ENCODE results near the gene PSTPIP2. TPM values are rescaled to one million over a fixed set of nuclear protein-coding genes. Genes with fewer than 3 reads are reported as not detected.
A peak's percentile ranks its signal among the peaks of the same experiment; 100 is the strongest.
"Not testable (repeated sequence)": the region's sequence is repeated elsewhere in the genome, so short reads cannot be mapped to it uniquely, and the experiment has no call there.

Gene PSTPIP2
- total RNA-seq, 1 donor from 2014 or later = 9.6 TPM

DNA sequence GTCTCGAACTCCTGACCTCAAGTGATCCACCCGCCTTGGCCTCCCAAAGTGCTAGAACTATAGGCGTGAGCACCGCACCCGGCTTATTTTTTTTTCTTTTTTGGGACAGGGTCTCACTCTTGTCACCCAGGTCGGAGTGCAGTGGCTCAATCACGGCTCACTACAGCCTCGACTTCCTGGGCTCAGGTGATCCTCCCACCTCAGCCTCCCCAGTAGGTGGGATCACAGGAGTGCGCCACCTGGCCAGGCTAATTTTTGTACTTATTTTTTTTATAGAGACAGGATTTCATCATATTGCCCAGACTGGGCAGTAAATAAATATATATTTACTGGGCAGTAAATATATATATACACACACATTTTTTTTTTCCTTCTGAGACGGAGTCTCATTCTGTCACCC, 23.5 kb upstream of the PSTPIP2 start:
- H3K9me3 Mint-ChIP-seq = no peaks in the 10 kb centered on the region
- H3K4me3 Mint-ChIP-seq = no peak overlapping the region
- TF ChIP-seq, protein P1, sequence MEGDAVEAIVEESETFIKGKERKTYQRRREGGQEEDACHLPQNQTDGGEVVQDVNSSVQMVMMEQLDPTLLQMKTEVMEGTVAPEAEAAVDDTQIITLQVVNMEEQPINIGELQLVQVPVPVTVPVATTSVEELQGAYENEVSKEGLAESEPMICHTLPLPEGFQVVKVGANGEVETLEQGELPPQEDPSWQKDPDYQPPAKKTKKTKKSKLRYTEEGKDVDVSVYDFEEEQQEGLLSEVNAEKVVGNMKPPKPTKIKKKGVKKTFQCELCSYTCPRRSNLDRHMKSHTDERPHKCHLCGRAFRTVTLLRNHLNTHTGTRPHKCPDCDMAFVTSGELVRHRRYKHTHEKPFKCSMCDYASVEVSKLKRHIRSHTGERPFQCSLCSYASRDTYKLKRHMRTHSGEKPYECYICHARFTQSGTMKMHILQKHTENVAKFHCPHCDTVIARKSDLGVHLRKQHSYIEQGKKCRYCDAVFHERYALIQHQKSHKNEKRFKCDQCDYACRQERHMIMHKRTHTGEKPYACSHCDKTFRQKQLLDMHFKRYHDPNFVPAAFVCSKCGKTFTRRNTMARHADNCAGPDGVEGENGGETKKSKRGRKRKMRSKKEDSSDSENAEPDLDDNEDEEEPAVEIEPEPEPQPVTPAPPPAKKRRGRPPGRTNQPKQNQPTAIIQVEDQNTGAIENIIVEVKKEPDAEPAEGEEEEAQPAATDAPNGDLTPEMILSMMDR (conservative IDR thresholded peaks at IDR 0.05) = no peak
- H3K4me1 Mint-ChIP-seq (ENCODE audit: unreplicated experiment) = peaks cover 9% of the 10 kb centered on the region
- peaks cover 21% of the 10 kb centered on the region for H3K36me3 Mint-ChIP-seq
- no peak overlapping the region for H3K27ac Mint-ChIP-seq
- H3K27me3 Mint-ChIP-seq = no peaks in the 10 kb centered on the region
- no peak for DNase-seq (ENCODE audit: extremely low spot score, unreplicated experiment)

DNA sequence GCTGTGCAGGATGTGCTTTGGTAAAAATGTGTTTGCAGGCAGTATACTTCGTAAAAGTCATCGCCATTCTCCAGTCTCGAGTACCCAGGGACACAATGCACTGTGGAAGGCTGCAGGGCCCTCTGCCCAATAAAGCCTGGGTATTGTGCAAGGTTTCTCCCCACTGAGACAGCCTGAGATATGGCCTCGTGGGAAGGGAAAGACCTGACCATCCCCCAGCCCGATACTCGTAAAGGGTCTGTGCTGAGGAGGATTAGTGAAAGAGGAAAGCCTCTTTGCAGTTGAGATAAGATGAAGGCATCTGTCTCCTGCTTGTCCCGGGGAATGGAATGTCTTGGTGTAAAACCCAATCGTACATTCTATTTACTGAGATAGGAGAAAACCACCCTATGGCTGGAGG, 16.4 kb upstream of the PSTPIP2 start:
- H3K4me1 Mint-ChIP-seq (ENCODE audit: unreplicated experiment); DNase-seq (ENCODE audit: extremely low spot score, unreplicated experiment); H3K9me3 Mint-ChIP-seq; H3K27me3 Mint-ChIP-seq; H3K27ac Mint-ChIP-seq; H3K4me3 Mint-ChIP-seq: not testable (repeated sequence)
- peaks cover 59% of the 10 kb centered on the region for H3K36me3 Mint-ChIP-seq

DNA sequence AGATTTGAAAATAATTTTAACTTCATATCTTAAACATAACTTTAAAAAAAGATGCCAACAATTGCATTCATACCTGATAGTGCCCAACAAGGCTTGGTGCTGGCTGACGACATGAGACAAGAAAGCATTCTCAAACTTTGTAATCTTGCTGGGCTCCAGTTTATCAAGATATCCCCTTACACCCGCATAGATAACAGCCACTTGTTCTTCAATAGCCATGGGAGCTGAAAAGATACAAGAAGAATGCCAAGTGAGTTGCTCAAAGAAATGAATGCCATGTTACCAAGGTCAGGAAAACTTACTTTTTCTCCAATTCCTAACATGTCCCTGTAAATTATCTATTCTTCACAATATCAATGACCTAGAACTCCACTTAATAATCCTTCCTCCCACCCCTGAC, 12.4 kb upstream of the PSTPIP2 start:
- TF ChIP-seq, protein P1 (conservative IDR thresholded peaks at IDR 0.05) = no peak
- no peaks in the 10 kb centered on the region for H3K4me1 Mint-ChIP-seq (ENCODE audit: unreplicated experiment)
- H3K4me3 Mint-ChIP-seq = no peak overlapping the region
- H3K27ac Mint-ChIP-seq = no peak overlapping the region
- no peak for DNase-seq (ENCODE audit: extremely low spot score, unreplicated experiment)
- H3K9me3 Mint-ChIP-seq = no peaks in the 10 kb centered on the region
- H3K27me3 Mint-ChIP-seq = no peaks in the 10 kb centered on the region
- peaks cover 51% of the 10 kb centered on the region for H3K36me3 Mint-ChIP-seq

DNA sequence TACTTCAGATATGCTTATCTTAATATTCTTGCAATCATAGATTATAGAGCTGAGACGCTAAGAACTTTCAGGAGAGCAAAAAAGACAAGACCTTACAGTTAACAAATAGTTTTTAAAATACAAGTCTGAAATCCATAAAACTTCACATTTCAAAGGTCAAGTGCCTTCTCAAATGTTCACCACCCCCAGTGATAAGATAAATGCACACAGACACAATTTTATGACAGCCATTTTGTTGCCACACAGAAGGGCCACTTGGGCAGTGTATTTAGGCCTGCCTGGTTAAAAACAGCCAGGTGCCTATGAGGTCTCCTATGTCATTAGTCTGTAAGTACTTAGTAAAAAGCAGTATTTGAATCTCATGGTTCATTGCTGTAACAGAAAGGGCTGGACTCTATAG, 8.1 kb upstream of the PSTPIP2 start:
- H3K27me3 Mint-ChIP-seq = no peaks in the 10 kb centered on the region
- no peaks in the 10 kb centered on the region for H3K9me3 Mint-ChIP-seq
- H3K36me3 Mint-ChIP-seq = peaks cover 27% of the 10 kb centered on the region
- no peak overlapping the region for H3K27ac Mint-ChIP-seq
- TF ChIP-seq, protein P1 (conservative IDR thresholded peaks at IDR 0.05) = no peak
- H3K4me1 Mint-ChIP-seq (ENCODE audit: unreplicated experiment) = no peaks in the 10 kb centered on the region
- DNase-seq (ENCODE audit: extremely low spot score, unreplicated experiment) = no peak
- H3K4me3 Mint-ChIP-seq = no peak overlapping the region

DNA sequence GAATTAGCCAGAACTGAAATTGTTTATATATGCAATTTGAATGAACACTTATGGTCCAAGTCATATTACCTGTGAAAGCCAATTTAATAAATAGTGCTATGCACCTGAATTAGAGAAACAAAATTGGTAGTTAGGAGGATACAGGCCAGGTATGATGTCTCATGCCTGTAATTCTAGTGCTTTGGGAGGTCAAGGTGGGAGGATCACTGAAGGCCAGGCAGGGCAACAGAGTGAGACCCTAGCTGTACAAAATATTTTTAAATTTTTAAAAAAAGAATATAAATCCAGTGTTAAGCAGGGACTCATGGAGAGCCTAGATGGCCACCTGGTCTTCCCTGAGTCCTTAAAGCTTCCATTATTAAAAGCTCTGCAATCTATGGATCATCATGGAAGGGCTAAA, 7.3 kb upstream of the PSTPIP2 start:
- no peaks in the 10 kb centered on the region for H3K27me3 Mint-ChIP-seq
- DNase-seq (ENCODE audit: extremely low spot score, unreplicated experiment) = peak; percentile 6
- H3K4me3 Mint-ChIP-seq = no peak overlapping the region
- peaks cover 22% of the 10 kb centered on the region for H3K36me3 Mint-ChIP-seq
- TF ChIP-seq, protein P1 (conservative IDR thresholded peaks at IDR 0.05) = no peak
- no peak overlapping the region for H3K27ac Mint-ChIP-seq
- H3K9me3 Mint-ChIP-seq = no peaks in the 10 kb centered on the region
- no peaks in the 10 kb centered on the region for H3K4me1 Mint-ChIP-seq (ENCODE audit: unreplicated experiment)

DNA sequence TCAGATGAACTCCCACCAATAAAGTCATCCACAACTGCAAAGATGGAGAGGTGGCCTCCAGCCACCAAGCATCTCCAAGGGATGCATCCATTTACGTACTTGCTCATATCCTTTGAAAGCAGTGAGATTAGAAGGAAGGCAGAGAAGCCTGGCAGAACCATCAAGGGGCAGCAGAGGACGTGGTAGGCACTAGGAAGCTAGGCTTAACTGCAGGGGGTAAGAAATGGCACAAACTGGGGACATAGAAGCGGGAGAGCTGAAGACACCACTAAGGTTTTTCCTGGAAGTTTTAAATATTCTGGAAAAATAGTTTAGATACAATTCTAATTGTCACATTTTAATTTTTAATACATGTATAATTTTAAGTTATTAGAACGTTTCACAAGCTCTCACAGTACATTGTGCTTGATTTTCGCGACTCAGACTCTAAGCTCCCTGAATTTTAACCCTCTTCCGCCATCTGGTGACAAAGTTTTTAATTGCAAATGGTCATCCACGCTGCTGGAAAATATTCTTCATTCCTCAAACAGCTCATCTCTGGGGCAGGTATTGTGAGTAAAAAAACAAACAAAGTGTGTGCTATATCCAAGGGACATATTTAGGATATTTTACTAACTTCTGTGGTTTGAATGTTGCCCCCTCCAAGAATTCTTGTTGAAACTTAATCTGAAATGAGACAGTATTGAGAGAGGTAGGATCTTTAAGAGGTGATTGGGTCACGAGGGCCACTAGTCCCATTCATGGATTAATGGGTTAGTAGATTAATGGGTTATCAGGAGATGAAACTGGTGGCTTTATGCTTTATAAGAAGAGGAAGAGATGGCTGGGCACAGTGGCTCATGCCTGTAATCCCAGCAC, 1.6 kb upstream of the PSTPIP2 start:
- Mint-ChIP-seq H3K27me3 (peaks cover 2% of the 10 kb centered on the region), H3K36me3 (no peaks in the 10 kb centered on the region), H3K9me3 (no peaks in the 10 kb centered on the region), H3K4me1 (ENCODE audit: unreplicated experiment) (peaks cover 17% of the 10 kb centered on the region), H3K27ac (no peak overlapping the region), H3K4me3 (peak overlapping the region; percentile 88)
- no peak for DNase-seq (ENCODE audit: extremely low spot score, unreplicated experiment)
- TF ChIP-seq, protein P1 (conservative IDR thresholded peaks at IDR 0.05) = peak; percentile 83

All from type B pancreatic cell (in vitro differentiated cells).